NCI-H345 treated with DMSO at 0.1 percent for 48 hours (cell line): ENCODE data around the gene GOLT1B.
A peak's percentile ranks its signal among the peaks of the same experiment; 100 is the strongest.
"Not testable (repeated sequence)": the region's sequence is repeated elsewhere in the genome, so short reads cannot be mapped to it uniquely, and the experiment has no call there.

Source experiments
- DNase-seq: peaks from one replicate; lab custom pipeline; 2025; ENCODE audit not compliant: unreplicated experiment; lab: John Stamatoyannopoulos, UW

The GOLT1B gene, protein sequence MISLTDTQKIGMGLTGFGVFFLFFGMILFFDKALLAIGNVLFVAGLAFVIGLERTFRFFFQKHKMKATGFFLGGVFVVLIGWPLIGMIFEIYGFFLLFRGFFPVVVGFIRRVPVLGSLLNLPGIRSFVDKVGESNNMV

DNA sequence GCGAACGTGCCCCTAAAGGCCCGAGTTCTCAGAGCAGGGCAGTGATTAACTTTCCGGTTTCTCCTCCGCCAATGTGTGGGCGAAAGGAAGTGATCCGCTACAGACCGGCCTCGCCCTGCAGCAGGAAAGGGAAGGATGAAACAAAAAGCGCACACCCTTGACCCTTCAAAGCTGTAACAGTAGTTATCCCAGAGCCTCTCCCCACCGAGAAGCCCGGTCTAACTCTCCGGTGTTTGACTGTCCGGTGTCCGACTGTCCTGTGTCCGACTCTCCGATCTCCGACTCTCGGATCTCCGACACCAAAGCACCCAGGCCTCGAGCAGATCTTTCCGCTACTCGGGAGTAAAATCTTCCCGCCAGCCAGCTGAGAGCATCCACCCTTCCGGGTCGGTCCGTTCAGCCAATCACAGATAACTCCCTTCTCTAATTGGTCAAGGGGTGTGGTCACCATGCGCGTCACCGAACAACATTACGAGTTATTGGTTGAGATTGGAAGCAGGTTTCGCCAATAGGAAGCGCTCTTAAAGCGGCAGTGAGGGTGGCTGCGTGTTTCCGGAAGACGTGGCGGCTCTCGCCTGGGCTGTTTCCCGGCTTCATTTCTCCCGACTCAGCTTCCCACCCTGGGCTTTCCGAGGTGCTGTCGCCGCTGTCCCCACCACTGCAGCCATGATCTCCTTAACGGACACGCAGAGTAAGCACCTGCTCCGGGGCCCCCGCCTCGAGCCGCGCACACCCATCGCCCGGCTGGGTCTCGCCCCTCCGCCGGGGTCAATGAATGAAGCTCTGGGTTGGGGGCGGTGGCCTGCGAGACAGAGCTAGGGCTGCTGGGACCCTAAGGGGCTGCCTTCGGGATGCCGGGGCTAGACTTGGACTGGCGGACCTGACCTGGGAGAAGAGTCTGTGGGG lies at the start of gene GOLT1B, which contains the start of gene RECQL:
Gene GOLT1B, plus strand, starts transcription at position 532 of the 906 bp plus-strand sequence. Its CDS starts 135 bp downstream, at position 667.
Gene RECQL, minus strand, starts transcription at position 378 of the 906 bp plus-strand sequence. CDS start 2,065 bp downstream, outside the sequence.
- DNase-seq: peak; percentile 96

DNA sequence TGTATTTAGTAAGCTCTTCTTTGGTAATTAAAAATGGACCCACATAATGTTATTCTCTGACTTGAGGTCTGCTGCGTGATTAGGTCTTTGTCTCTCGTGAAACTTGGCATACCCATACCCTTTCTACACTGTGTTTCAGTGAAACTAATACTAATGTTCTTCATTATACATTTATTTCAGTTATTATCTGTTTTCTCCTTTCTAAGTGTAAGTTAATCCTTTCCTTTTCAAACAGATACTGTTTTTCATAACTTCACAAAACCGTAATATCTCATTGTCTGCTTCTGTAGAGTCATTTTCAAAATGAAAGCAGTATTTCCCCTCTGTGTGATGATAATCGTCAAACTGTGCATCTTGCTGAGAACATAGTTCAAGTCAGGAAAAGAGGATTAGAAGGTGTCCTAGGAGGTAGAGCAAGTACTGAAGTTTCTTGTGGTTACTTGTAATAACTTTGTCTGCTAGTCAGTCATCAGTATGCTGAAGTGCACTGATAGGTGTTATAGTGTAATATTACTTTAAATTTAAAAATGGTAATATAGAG lies 48.2 kb upstream of the GOLT1B start:
- DNase-seq: no peak

DNA sequence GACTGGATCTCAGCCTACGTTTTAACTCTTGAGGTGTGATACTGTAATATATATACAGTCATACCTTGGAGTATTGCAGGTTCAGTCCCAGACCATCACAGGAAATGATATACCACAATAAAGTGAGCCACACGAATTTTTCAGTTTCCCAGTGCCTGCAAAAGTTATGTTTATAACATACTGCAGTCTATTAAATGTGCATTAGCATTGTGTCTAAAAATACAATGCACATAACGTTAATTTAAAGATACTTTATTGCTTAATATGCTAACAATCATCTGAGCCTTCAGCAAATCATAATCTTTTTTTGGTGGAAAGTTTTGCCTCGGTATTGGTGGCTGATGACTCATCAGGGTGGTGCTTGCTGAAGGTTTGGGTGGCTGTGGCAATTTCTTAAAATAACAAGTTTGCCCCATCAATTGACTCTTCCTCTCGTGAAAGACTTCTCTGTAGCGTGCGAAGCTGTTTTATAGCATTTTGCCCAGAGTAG lies 45.3 kb upstream of the GOLT1B start:
- DNase-seq: no peak

DNA sequence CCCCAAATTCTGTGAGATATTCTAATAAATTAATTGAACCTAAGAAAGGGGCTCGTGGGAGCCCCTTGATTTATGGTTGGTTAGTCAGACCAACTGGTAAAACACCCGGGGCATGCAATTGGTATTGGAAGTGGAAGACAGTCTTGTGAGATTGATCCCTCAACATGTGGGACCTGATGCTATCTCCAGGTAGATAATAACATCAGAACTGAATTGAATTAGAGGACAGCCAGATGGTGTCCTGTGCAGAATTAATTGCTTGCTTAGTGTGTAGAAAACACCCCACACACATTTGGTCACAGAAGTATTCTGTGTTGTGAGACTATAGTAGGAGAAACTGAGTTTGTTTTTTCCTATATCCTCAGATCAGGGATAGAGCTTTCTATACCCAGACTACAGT lies 42.1 kb upstream of the GOLT1B start:
- DNase-seq: no peak

DNA sequence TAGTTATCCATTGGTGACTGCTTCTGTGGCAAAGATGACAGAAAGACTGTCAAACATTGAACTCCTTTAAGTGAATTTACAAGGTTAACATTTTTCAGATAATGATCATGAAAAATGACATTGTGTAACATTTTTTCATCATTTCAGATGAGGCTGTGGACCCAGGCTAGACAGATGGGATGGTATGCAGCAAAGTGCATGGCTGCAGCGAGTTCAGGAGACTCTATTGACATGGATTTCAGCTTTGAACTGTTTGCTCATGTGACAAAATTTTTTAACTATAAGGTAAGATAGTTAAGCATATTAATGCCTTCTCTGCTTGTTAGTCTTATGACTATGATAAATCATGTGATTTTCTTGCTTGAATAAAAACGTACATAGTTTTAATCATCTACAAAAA lies 34.3 kb upstream of the GOLT1B start:
- not testable (repeated sequence) for DNase-seq

DNA sequence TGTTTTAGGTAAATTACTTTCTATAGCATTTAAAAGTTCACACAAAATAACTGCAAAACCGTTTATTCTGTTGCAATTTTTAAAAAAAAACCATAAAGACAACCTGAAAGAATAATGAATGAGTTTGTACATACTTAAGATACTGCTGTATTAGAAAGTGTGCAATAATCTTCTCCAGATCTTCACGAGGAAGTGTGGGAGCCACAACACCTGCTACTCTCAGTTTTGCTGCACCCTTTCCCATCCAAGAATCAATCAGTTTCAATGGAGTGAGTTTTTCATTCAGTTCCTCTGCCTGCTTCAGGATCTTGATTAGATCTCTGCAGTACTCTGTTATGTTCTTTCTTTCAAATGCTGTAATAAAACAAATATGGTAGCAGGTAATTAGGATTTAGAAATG lies 30.3 kb upstream of the GOLT1B start:
- DNase-seq: no peak

DNA sequence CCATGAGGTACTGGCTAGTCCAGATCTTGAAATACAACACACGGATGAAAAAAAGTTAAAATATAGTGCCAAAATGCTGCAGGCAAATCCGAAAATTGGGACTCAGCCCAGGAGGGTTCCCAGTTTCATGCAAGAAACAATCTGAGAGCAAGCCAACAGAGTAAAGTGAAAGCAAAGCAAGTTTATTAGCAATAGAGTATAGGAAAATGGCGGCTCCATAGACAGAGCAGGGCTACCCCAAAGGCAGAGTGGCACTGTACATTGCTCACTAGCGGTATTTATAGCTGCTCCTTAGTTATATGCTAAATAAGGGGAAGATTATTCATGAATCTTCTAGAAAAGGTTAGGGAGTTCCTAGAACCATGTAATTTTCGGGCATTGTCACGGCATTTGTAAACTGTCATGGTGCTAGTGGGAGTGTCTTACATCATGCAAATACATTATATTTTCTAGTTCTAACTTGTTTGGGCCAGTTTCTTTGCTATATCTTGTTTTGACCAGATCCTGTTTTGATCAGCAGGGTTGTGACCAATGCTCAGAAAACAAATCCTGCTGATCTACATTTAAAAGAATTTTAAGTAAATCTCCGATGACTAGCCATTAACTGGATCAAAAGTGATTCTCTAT lies 29.3 kb upstream of the GOLT1B start:
- DNase-seq: no peak

DNA sequence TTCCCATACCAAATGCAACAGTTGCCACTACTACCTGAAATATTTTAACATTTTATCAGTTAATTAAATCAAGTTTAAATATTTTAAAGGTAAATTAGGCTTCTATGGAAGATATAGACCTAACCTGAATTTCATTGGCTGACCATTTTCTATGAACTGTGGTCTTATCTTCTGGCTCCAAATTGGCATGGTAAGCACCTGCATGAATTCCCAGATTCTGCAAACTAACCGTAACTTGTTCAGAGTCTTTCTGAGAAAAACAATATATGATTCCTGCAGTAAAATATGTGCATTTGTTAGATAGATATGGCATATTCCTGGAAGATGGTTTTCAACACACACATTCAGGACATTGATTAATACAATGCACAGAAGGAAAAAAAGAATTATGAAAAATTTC lies 26.0 kb upstream of the GOLT1B start:
- no peak for DNase-seq

DNA sequence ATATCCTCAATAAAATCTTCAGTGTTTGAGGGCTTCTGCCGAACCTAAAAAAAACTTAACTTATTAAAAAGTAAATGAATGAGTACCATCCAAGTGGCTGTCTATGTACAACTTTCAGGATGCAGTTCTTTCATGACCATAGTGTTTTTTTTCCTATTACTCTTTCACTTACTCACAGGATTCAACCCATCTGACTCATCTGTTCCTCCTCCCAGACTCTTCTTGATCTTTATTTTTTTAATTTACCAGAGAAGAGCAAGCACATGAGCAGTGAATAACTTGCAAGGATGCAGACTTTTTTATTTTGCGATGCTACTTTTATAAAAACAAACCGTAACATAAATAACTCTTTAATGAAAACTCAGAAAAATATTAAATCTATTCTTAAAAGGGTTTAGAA lies 24.6 kb upstream of the GOLT1B start:
- DNase-seq: no peak

DNA sequence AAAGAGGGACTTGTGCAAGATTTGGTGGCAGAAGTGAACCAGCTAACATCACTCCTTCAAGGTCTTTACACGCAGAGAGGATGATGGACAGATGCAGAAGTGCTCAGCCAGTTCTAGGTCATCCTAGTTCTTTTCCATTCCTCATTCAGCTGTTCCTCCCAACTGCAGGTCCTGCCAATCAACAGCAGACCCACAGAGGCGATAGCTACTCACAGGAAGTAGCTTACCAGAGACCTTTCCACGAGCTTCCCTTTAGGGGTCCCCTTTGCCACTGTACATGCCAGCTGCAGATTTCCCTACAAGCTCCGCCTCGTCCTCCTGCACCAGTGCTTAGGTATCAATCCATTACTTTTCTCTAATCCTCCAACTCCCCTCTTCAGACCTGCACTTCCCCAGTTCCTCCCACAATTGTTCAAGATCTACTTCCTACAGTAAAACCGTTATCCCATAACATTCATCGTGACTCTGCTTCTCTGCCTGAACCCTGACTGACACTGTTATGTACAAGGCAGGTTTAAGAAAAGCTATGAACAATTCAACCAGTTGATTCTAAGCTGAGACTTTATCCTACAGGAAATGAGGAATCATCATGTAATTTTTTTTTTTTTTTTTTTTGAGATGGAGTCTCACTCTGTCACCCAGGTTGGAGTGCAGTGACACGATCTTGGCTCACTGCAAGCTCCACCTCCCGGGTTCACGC lies 22.7 kb upstream of the GOLT1B start:
- no peak for DNase-seq

DNA sequence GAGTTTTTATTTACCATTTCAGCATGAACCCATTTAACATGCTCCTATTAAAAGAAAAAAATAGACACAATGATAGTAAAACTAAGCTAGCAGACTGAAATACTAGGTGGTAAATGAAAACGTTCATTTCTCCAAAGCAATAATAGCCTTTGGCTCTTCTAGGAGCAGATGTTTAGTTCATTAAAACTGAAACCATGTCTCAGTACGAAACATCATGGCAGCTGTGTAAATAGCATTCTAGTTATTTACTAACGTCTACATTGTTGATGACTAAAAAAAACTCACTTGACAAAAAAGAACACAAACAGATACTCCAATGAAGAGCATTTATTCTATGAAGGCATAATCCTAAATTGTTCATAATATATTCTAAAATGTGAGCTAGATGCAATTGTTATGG lies 18.1 kb upstream of the GOLT1B start:
- DNase-seq: peak; percentile 87

DNA sequence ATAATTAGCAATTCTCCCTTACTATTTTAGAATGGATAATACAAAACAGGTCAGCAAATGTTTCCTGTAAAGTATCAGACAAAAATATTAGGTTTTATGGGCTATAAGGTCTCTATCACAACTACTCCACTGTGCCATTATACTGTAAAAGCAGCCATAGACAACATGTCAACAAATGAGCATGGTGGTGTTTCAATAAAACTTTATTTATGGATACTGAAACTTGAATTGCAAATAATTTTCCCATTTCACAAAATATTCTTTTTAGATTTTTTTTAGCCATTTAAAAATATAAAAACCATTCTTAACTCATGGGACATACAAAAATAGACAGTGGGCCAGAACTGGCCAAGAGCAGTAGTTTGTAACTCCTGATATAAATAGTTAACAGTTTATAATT lies 15.6 kb upstream of the GOLT1B start:
- no peak for DNase-seq

DNA sequence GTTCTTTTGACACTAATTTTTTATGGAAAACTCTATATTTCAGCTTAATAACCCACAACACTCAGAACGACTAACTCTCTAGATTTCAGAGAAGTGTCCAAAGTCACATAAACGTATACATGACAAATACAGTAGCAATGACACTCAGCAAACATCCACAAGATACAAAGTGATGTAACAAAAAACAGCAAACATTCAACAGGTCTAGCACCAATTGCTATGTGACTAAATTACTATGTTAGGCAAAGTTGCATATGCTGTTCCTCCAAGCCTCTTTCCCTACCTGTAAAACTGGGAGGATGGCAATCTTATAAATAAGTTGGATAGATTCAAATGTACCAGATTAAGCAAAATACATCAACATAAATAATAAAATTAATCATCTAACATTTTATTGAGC lies 1.8 kb upstream of the GOLT1B start:
- DNase-seq: no peak

DNA sequence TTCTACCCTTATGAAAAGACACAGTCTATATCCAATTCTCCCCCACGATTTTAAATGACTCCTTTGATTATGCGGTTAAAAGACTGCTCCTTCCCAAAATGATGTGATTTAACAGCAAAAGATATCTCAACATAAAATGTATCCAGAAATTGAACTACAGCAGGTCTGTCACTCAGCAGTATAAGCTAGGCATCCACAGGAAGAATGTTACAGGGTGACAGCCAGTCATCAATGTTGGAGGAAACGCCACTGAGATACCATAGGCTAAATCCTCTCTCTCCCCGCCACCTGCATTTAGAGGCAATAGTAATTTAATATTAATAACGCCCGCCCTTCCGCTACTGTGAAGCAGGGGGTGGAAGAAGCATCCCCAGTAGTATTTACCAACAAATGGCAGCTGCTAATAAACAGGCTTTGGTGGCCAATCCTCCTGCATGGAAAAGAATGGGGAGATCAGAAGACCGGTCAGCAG lies 767 bp upstream of the GOLT1B start:
- DNase-seq: no peak

DNA sequence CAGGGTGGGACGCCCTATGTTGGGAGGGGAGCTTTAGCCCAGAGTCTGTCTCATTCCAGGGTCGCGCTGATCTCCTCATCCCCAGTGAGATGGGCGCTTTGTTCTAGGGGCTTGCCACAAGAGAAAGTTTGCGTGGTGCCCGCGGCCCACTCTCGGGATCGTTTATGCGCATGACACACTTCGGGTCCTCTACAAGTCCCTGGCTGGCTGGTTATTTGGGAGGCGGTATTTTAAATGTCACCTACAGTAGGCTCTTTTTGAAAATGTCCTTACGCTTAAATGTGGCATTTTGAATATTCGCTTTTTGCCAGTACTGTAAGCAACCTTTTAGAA lies 541 bp downstream of the GOLT1B start:
- DNase-seq: peak; percentile 6

DNA sequence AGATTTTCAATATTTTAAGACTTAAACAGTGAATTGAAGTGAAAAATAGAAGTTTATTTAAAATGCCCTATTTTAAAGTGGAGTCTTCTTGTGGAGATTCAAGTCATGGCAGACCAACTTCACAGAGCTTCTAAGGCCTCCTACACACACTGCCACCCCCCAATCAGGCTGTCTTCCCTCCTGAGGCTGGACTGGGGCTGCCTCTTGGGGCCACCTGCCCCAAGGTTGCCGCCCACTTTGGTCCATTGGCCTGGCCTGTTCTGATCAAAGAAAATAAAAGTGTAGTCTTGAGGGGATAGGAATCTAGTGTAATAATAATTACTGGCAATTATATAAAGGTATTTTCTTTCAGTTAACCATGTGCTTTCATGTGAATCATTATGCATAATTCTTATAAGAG lies 1.3 kb downstream of the GOLT1B start:
- DNase-seq: no peak

DNA sequence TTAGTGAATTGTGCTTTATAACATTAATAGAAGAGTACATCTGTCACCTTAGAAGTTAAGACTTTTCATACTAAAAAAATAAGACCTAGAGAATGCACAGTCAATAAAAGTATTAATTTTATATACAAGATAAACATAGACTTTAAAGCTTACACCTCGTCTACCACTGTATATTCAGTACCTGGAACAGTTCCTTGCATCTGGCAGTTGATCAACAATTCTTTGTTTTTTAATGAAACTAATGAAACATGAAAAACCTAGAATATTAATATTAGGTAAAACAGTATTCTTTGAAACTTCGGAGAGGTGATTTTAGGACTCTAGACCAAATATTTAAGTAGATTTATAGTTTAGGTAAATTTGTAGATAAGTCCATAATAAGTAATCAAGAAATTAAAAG lies 4.3 kb downstream of the GOLT1B start:
- DNase-seq: no peak

DNA sequence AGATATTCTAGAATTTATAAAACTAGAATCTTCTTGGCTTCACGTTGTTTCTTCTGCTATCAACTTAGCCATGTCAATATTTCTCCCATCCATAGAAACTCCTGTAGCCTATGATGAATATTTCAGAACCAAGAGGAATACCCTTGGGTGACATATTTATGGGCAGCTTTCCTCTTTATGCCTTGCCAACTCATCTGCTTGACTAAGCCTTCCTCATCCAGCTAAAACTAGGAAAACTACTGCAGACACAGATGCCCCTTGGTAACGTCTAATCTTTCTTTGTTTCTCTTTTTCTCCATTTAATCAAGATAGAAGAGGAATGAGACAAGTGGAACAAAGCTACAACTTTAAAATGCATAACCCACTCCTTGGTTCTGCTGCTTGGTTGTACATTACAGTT lies 6.3 kb downstream of the GOLT1B start:
- DNase-seq: no peak

DNA sequence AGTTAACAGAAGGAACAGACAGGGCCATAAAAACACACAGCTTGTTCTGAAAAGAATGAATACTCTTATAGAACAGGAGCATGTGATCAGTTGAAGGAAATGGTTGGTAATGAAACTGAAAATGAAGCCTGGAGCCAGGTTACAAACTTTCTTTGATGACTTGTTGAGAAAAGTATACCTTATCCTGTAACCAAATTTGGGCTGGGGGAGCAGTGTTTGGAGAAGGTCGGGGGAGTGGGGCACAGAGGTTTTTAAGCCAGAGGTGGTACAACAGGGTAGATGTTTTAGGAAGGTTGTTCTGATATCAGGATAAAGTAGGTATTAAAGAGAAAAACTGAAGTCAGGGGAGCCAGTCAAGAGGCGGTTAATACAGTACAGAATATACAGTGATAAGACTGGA lies 8.2 kb downstream of the GOLT1B start:
- no peak for DNase-seq

DNA sequence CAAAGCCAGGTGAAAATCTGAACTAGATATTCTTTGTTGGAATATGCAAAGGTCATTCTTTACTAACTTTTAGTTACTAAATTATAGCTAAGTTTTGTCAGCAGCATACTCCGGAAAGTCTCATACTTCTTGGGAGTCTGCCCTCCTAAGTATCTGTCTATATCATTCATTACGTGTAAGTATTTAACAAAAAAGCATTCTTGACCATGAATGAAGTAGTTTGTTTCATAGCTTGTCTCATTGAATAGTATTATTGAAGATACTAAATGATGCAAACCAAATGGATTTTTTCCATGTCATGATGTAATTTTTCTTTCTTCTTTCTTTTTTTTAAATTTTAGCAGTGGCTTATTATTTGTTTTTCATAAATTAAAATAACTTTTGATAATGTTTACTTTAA lies 14.7 kb downstream of the GOLT1B start:
- DNase-seq: no peak

DNA sequence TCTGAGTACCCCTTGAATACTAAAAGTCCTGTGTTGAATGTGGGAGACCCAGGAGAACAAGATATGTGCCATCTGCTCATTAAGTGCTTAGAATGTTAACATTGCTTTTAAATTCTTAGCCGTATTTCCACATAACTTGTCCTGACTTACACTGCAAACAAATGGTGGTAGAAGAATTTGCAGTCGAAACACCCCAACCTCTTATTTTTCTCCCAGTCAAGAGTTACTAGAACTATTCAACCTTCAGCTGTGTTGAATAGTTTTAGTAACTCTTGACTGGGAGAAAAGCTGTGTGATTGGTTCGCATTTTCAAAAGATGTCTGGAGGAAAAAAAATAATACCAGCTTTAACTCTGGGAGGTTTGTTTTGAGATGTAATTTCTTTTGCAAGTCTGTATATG lies 16.9 kb downstream of the GOLT1B start:
- DNase-seq: no peak
